CD14-positive monocyte (primary cell): Measurements from ENCODE around the gene BATF. TPM values are rescaled to one million over a fixed set of nuclear protein-coding genes. Genes with fewer than 3 reads are reported as not detected.

ENCODE experiments used
- DNase-seq, 3 donors: peaks; one replicate each; pipeline ENCODE4 v3.0.0-alpha.2; 2011 to 2022
- H2AFZ ChIP-seq: 2 replicates; pipeline ENCODE4 v1.6.0; 2012; ENCODE audit warnings: mild to moderate bottlenecking, low read depth, low read length, inconsistent platforms; ENCODE audit not compliant: insufficient read depth, poor library complexity, severe bottlenecking
- H3K27ac ChIP-seq, 2 donors: 1 replicate in 1 of 2; 2 replicates in 1 of 2; pipeline ENCODE4 v1.5.1; 2012 to 2013; ENCODE audit warnings: low read length in 2 of 2, control low read depth in 1 of 2, inconsistent platforms in 1 of 2, low read depth in 1 of 2, mild to moderate bottlenecking in 1 of 2
- H3K27me3 ChIP-seq, 2 donors: one replicate each; pipeline versions ENCODE4 v1.6.0 to v1.6.1; 2011 to 2013; ENCODE audit warnings: low read length in 2 of 2; ENCODE audit not compliant: control insufficient read depth in 2 of 2, insufficient read depth in 2 of 2
- H3K36me3 ChIP-seq, 2 donors: replicated peaks in 1 of 2; 1 replicate in 1 of 2; 2 replicates in 1 of 2; pipeline versions ENCODE4 v1.5.1 to v1.6.1; 2012 to 2013; ENCODE audit warnings: low read length in 2 of 2, control low read depth in 1 of 2, inconsistent platforms in 1 of 2, mild to moderate bottlenecking in 1 of 2; ENCODE audit not compliant: insufficient read depth in 2 of 2, control insufficient read depth in 1 of 2
- H3K4me1 ChIP-seq, 2 donors: 1 replicate in 1 of 2; 2 replicates in 1 of 2; pipeline versions ENCODE4 v1.5.1 to v1.6.1; 2012 to 2013; ENCODE audit warnings: low read length in 2 of 2, control low read depth in 1 of 2, inconsistent platforms in 1 of 2, mild to moderate bottlenecking in 1 of 2, moderate library complexity in 1 of 2; ENCODE audit not compliant: insufficient read depth in 2 of 2, control insufficient read depth in 1 of 2
- H3K4me2 ChIP-seq: replicated peaks from 2 replicates; pipeline ENCODE3; 2012; ENCODE audit warnings: low read length, moderate library complexity, mild to moderate bottlenecking; ENCODE audit not compliant: poor library complexity, severe bottlenecking; ENCODE audit errors: extremely low read depth
- H3K4me3 ChIP-seq, 3 experiments: fragments of 200-600 bp in 1 of 3; sonication (generic) in 1 of 3; replicated peaks in 1 of 3; 1 replicate in 2 of 3; 2 replicates in 1 of 3; pipeline ENCODE4 v1.5.1; 2011 to 2013; ENCODE audit warnings: low read length in 3 of 3, mild to moderate bottlenecking in 3 of 3, control low read depth in 2 of 3, low read depth in 2 of 3, inconsistent platforms in 1 of 3, moderate library complexity in 1 of 3
- H3K79me2 ChIP-seq: 2 replicates; pipeline ENCODE4 v1.6.0; 2012; ENCODE audit warnings: mild to moderate bottlenecking, control low read depth, inconsistent platforms, low read length, moderate library complexity; ENCODE audit not compliant: insufficient read depth
- H3K9ac ChIP-seq: 2 replicates; pipeline ENCODE4 v1.6.0; 2017; ENCODE audit warnings: low read length, mild to moderate bottlenecking; ENCODE audit not compliant: insufficient read depth, poor library complexity, severe bottlenecking
- H3K9me3 ChIP-seq, 2 donors: replicated peaks in 1 of 2; 1 replicate in 1 of 2; 2 replicates in 1 of 2; pipeline versions ENCODE4 v1.5.1 to v1.6.1; 2012 to 2013; ENCODE audit warnings: low read length in 2 of 2, control low read depth in 1 of 2; ENCODE audit not compliant: control insufficient read depth in 1 of 2, insufficient read depth in 1 of 2
- H4K20me1 ChIP-seq: 2 replicates; pipeline ENCODE4 v1.6.0; 2012; ENCODE audit warnings: mild to moderate bottlenecking, low read length, control low read depth, moderate library complexity; ENCODE audit not compliant: insufficient read depth
- H3K27ac Mint-ChIP-seq, 7 donors: one replicate each; pipeline ENCODE4 v1.8.0; 2020; ENCODE audit warnings: mild to moderate bottlenecking in 7 of 7, mixed read lengths in 7 of 7, moderate library complexity in 6 of 7, inconsistent platforms in 2 of 7
- H3K27me3 Mint-ChIP-seq, 3 donors: one replicate each; pipeline ENCODE4 v1.8.0; 2021 to 2022; ENCODE audit warnings: low read depth in 3 of 3, mild to moderate bottlenecking in 3 of 3, mixed read lengths in 3 of 3, moderate library complexity in 3 of 3, inconsistent platforms in 1 of 3
- H3K36me3 Mint-ChIP-seq, 2 donors: one replicate each; pipeline ENCODE4 v1.8.0; 2020; ENCODE audit warnings: mixed read lengths in 2 of 2, inconsistent platforms in 1 of 2, mild to moderate bottlenecking in 1 of 2
- H3K4me1 Mint-ChIP-seq: one replicate; pipeline ENCODE4 v1.8.0; 2020; ENCODE audit warnings: mild to moderate bottlenecking, mixed read lengths
- H3K4me3 Mint-ChIP-seq, 2 donors: one replicate each; pipeline ENCODE4 v1.8.0; 2020; ENCODE audit warnings: mild to moderate bottlenecking in 2 of 2, mixed read lengths in 2 of 2, moderate library complexity in 1 of 2
- H3K9me3 Mint-ChIP-seq, 7 donors: one replicate each; pipeline ENCODE4 v1.8.0; 2020 to 2022; ENCODE audit warnings: mixed read lengths in 7 of 7, mild to moderate bottlenecking in 6 of 7, moderate library complexity in 6 of 7, inconsistent platforms in 2 of 7
- WGBS: methylation state at CpG from one replicate; pipeline ENCODE4 v1.1.5; 2013; ENCODE audit warnings: missing lambda C conversion rate; ENCODE audit not compliant: insufficient coverage; 5-methylcytosine and 5-hydroxymethylcytosine counted together
- intact Hi-C, 2 donors: fragments of 100-400 bp; cut with micrococcal nuclease; formaldehyde crosslinking; loops; one replicate each; pipeline versions ENCODE4 v1.15.0 to v1.15.1; 2023
- polyA plus RNA-seq, 3 donors: library from polyadenylated mRNA; depleted of rRNA in 1 of 3; unstranded in 2 of 3; stranded (reverse) in 1 of 3; fragments of 300-500 nt in 2 of 3; fragments of >200 nt in 1 of 3; fragmentation: Illumina TruSeq in 2 of 3; gene quantifications; 1 replicate in 2 of 3; 2 replicates in 1 of 3; pipeline ENCODE4 v1.2.3, GENCODE V29; 2012 to 2021
- TF ChIP-seq, protein P1 (sequence below): fragments of 200-600 bp; IDR thresholded peaks from one replicate; pipeline ENCODE4 v1.8.0; 2022; ENCODE audit warnings: antibody characterized with exemption, mild to moderate bottlenecking

BATF gene
- polyA plus RNA-seq, 3 donors, result 12.6 to 25.8 (median 20.9) TPM

DNA sequence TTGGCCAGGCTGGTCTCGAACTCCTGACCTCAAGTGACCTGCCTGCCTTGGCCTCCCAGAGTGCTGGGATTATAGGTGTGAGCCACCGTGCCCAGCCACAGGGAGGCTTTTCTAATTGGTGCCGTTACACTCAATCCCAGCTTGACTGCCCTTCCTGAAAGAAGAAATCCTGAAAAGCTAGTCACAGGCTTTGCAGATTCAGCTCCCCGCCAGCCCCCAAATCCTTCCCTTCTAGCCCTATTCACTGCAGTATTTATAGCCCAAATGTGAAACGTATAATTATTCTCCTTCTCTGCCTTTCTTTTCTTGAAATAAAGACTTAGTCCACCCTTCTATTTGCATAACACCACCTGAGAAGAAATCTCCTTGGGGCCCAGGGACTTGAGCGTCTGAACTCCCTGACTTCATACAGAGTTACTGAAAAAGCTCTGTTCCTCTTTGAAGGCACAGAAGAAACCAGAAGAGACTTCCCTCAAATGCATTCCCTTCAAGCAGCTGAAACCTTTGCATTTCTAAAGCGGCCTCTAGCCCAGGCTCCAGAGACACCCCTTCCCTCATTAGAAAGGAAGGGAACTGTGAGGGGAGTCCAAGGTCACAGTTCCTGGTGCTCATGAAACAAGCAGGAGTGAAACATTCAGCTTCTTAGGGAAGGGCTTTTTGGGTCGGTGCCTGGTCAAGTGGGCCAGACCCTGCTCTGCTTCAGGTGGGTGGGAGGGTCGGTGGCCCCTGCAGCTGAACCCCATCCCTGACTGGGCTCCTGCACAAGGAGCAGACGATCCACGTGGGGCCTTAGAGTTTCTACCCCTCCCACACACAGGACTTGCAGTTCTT is 42.3 kb upstream of the BATF start:
- no peak overlapping the region for H3K27ac ChIP-seq
- H3K9ac ChIP-seq, result no peak overlapping the region
- H4K20me1 ChIP-seq, result no peaks in the 10 kb centered on the region
- peaks cover 6% of the 10 kb centered on the region for H3K4me1 Mint-ChIP-seq
- H3K4me2 ChIP-seq, result no peak overlapping the region
- TF ChIP-seq, protein P1, sequence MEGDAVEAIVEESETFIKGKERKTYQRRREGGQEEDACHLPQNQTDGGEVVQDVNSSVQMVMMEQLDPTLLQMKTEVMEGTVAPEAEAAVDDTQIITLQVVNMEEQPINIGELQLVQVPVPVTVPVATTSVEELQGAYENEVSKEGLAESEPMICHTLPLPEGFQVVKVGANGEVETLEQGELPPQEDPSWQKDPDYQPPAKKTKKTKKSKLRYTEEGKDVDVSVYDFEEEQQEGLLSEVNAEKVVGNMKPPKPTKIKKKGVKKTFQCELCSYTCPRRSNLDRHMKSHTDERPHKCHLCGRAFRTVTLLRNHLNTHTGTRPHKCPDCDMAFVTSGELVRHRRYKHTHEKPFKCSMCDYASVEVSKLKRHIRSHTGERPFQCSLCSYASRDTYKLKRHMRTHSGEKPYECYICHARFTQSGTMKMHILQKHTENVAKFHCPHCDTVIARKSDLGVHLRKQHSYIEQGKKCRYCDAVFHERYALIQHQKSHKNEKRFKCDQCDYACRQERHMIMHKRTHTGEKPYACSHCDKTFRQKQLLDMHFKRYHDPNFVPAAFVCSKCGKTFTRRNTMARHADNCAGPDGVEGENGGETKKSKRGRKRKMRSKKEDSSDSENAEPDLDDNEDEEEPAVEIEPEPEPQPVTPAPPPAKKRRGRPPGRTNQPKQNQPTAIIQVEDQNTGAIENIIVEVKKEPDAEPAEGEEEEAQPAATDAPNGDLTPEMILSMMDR, result no peak
- no peaks in the 10 kb centered on the region for H3K27me3 ChIP-seq
- peaks cover 0 to 2% (median 1%) of the 10 kb centered on the region in 3 donors for H3K27me3 Mint-ChIP-seq
- H3K27ac Mint-ChIP-seq, result peak overlapping the region in 1 of 7 donors; percentile 4
- H3K9me3 ChIP-seq, result no peaks in the 10 kb centered on the region
- no peak for DNase-seq
- H3K36me3 ChIP-seq, result peaks cover 16 to 23% of the 10 kb centered on the region in 2 donors
- peaks cover 0 to 2% (median 0%) of the 10 kb centered on the region in 7 donors for H3K9me3 Mint-ChIP-seq
- no peaks in the 10 kb centered on the region for H3K79me2 ChIP-seq
- H3K4me3 Mint-ChIP-seq, result no peak overlapping the region
- no peaks in the 10 kb centered on the region for H3K4me1 ChIP-seq
- H3K36me3 Mint-ChIP-seq, result peaks cover 12 to 17% of the 10 kb centered on the region in 2 donors
- H2AFZ ChIP-seq, result no peak overlapping the region
- no peak overlapping the region for H3K4me3 ChIP-seq
- intact Hi-C loops, result no loop called here
- 66% methylated on average over 5 of the region's 11 CpGs for WGBS

DNA sequence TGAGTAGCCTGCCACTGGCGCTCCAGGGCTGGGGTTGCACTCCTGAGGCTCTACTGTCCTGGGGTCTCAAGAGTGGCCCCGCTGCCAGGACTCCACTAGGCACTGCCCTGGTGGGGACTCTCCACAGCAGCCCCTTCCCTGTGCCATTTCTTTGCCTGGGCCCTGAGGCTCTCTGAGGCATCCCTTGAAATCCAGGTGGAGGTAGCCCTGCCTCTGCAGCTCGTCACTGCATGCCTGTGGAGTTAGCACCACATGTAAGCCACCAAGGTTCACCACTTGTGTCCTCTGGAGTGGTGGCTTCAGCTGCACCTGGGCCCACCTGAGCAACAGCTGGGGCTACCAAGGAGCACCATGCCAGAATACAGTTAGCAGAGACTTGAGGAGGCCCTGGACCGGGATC is 39.9 kb upstream of the BATF start:
- Histone ChIP-seq H3K9ac (no peak overlapping the region), H2AFZ (no peak overlapping the region), H3K36me3 (no peaks in the 10 kb centered on the region), H3K4me2 (no peak overlapping the region), H3K4me1 (no peaks in the 10 kb centered on the region), H3K27ac (no peak overlapping the region), H3K9me3 (no peaks in the 10 kb centered on the region), H3K27me3 (no peaks in the 10 kb centered on the region), H4K20me1 (no peaks in the 10 kb centered on the region), H3K79me2 (no peaks in the 10 kb centered on the region), H3K4me3 (no peak overlapping the region)
- WGBS, result 93% methylated on average over 3 of the region's 4 CpGs
- TF ChIP-seq, protein P1, result no peak
- Mint-ChIP-seq H3K4me3 (no peak overlapping the region), H3K27me3 (peaks cover 0 to 2% (median 1%) of the 10 kb centered on the region in 3 donors), H3K9me3 (peaks cover 0 to 5% (median 3%) of the 10 kb centered on the region in 7 donors), H3K27ac (no peak overlapping the region), H3K36me3 (no peaks in the 10 kb centered on the region), H3K4me1 (peaks cover 6% of the 10 kb centered on the region)
- intact Hi-C loops, result no loop called here
- DNase-seq, result no peak
